CD14-positive monocyte (primary cell): ENCODE results near the gene FAM107B. TPM values are rescaled to one million over a fixed set of nuclear protein-coding genes. Genes with fewer than 3 reads are reported as not detected.

Source experiments
- DNase-seq, 3 donors: peaks; one replicate each; pipeline ENCODE4 v3.0.0-alpha.2; 2011 to 2022
- H2AFZ ChIP-seq: 2 replicates; pipeline ENCODE4 v1.6.0; 2012; ENCODE audit warnings: mild to moderate bottlenecking, low read depth, low read length, inconsistent platforms; ENCODE audit not compliant: insufficient read depth, poor library complexity, severe bottlenecking
- H3K27ac ChIP-seq, 2 donors: 1 replicate in 1 of 2; 2 replicates in 1 of 2; pipeline ENCODE4 v1.5.1; 2012 to 2013; ENCODE audit warnings: low read length in 2 of 2, control low read depth in 1 of 2, inconsistent platforms in 1 of 2, low read depth in 1 of 2, mild to moderate bottlenecking in 1 of 2
- H3K27me3 ChIP-seq, 2 donors: one replicate each; pipeline versions ENCODE4 v1.6.0 to v1.6.1; 2011 to 2013; ENCODE audit warnings: low read length in 2 of 2; ENCODE audit not compliant: control insufficient read depth in 2 of 2, insufficient read depth in 2 of 2
- H3K36me3 ChIP-seq, 2 donors: replicated peaks in 1 of 2; 1 replicate in 1 of 2; 2 replicates in 1 of 2; pipeline versions ENCODE4 v1.5.1 to v1.6.1; 2012 to 2013; ENCODE audit warnings: low read length in 2 of 2, control low read depth in 1 of 2, inconsistent platforms in 1 of 2, mild to moderate bottlenecking in 1 of 2; ENCODE audit not compliant: insufficient read depth in 2 of 2, control insufficient read depth in 1 of 2
- H3K4me1 ChIP-seq, 2 donors: 1 replicate in 1 of 2; 2 replicates in 1 of 2; pipeline versions ENCODE4 v1.5.1 to v1.6.1; 2012 to 2013; ENCODE audit warnings: low read length in 2 of 2, control low read depth in 1 of 2, inconsistent platforms in 1 of 2, mild to moderate bottlenecking in 1 of 2, moderate library complexity in 1 of 2; ENCODE audit not compliant: insufficient read depth in 2 of 2, control insufficient read depth in 1 of 2
- H3K4me2 ChIP-seq: replicated peaks from 2 replicates; pipeline ENCODE3; 2012; ENCODE audit warnings: low read length, moderate library complexity, mild to moderate bottlenecking; ENCODE audit not compliant: poor library complexity, severe bottlenecking; ENCODE audit errors: extremely low read depth
- H3K4me3 ChIP-seq, 3 experiments: fragments of 200-600 bp in 1 of 3; sonication (generic) in 1 of 3; replicated peaks in 1 of 3; 1 replicate in 2 of 3; 2 replicates in 1 of 3; pipeline ENCODE4 v1.5.1; 2011 to 2013; ENCODE audit warnings: low read length in 3 of 3, mild to moderate bottlenecking in 3 of 3, control low read depth in 2 of 3, low read depth in 2 of 3, inconsistent platforms in 1 of 3, moderate library complexity in 1 of 3
- H3K79me2 ChIP-seq: 2 replicates; pipeline ENCODE4 v1.6.0; 2012; ENCODE audit warnings: mild to moderate bottlenecking, control low read depth, inconsistent platforms, low read length, moderate library complexity; ENCODE audit not compliant: insufficient read depth
- H3K9ac ChIP-seq: 2 replicates; pipeline ENCODE4 v1.6.0; 2017; ENCODE audit warnings: low read length, mild to moderate bottlenecking; ENCODE audit not compliant: insufficient read depth, poor library complexity, severe bottlenecking
- H3K9me3 ChIP-seq, 2 donors: replicated peaks in 1 of 2; 1 replicate in 1 of 2; 2 replicates in 1 of 2; pipeline versions ENCODE4 v1.5.1 to v1.6.1; 2012 to 2013; ENCODE audit warnings: low read length in 2 of 2, control low read depth in 1 of 2; ENCODE audit not compliant: control insufficient read depth in 1 of 2, insufficient read depth in 1 of 2
- H4K20me1 ChIP-seq: 2 replicates; pipeline ENCODE4 v1.6.0; 2012; ENCODE audit warnings: mild to moderate bottlenecking, low read length, control low read depth, moderate library complexity; ENCODE audit not compliant: insufficient read depth
- H3K27ac Mint-ChIP-seq, 7 donors: one replicate each; pipeline ENCODE4 v1.8.0; 2020; ENCODE audit warnings: mild to moderate bottlenecking in 7 of 7, mixed read lengths in 7 of 7, moderate library complexity in 6 of 7, inconsistent platforms in 2 of 7
- H3K27me3 Mint-ChIP-seq, 3 donors: one replicate each; pipeline ENCODE4 v1.8.0; 2021 to 2022; ENCODE audit warnings: low read depth in 3 of 3, mild to moderate bottlenecking in 3 of 3, mixed read lengths in 3 of 3, moderate library complexity in 3 of 3, inconsistent platforms in 1 of 3
- H3K36me3 Mint-ChIP-seq, 2 donors: one replicate each; pipeline ENCODE4 v1.8.0; 2020; ENCODE audit warnings: mixed read lengths in 2 of 2, inconsistent platforms in 1 of 2, mild to moderate bottlenecking in 1 of 2
- H3K4me1 Mint-ChIP-seq: one replicate; pipeline ENCODE4 v1.8.0; 2020; ENCODE audit warnings: mild to moderate bottlenecking, mixed read lengths
- H3K4me3 Mint-ChIP-seq, 2 donors: one replicate each; pipeline ENCODE4 v1.8.0; 2020; ENCODE audit warnings: mild to moderate bottlenecking in 2 of 2, mixed read lengths in 2 of 2, moderate library complexity in 1 of 2
- H3K9me3 Mint-ChIP-seq, 7 donors: one replicate each; pipeline ENCODE4 v1.8.0; 2020 to 2022; ENCODE audit warnings: mixed read lengths in 7 of 7, mild to moderate bottlenecking in 6 of 7, moderate library complexity in 6 of 7, inconsistent platforms in 2 of 7
- WGBS: methylation state at CpG from one replicate; pipeline ENCODE4 v1.1.5; 2013; ENCODE audit warnings: missing lambda C conversion rate; ENCODE audit not compliant: insufficient coverage; 5-methylcytosine and 5-hydroxymethylcytosine counted together
- intact Hi-C, 2 donors: fragments of 100-400 bp; cut with micrococcal nuclease; formaldehyde crosslinking; loops; one replicate each; pipeline versions ENCODE4 v1.15.0 to v1.15.1; 2023
- polyA plus RNA-seq, 3 donors: library from polyadenylated mRNA; depleted of rRNA in 1 of 3; unstranded in 2 of 3; stranded (reverse) in 1 of 3; fragments of 300-500 nt in 2 of 3; fragments of >200 nt in 1 of 3; fragmentation: Illumina TruSeq in 2 of 3; gene quantifications; 1 replicate in 2 of 3; 2 replicates in 1 of 3; pipeline ENCODE4 v1.2.3, GENCODE V29; 2012 to 2021
- TF ChIP-seq, protein P1 (sequence below): fragments of 200-600 bp; IDR thresholded peaks from one replicate; pipeline ENCODE4 v1.8.0; 2022; ENCODE audit warnings: antibody characterized with exemption, mild to moderate bottlenecking

The FAM107B gene
- polyA plus RNA-seq, 3 donors = 27.2 to 68.5 (median 28.4) TPM

DNA sequence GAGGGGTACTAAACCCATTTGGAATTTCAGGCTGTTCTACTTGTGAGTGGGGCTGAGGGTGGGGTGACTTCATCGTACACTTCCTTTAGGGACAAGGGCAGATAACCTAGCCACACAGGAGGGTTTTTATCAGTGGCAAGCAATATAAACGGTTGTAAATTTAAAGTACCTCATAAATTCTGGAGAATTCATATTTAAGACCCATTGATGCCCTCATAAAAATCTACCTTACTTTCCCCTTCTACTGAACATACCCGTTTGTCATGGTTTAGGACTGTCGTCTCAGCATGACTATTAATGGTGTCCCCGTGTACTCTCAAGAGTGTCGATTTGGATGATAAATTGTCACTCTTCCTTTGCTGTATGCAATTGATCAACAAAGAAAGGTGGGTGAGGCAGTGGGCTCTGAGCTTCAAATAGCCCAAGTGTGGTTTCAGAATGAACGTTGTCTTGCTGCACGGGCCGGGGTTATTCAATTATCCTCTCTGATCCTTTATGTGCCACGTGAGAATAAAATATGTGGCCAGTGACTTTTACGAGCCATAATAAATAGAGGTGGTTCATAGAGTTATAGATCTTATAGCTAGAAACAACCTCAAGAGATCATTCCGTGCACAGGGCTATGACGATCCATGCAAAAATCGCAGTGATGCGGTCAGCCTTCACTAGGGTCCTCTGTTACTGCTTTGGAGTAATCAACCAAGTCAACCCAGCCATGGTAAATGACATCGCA lies 82.2 kb downstream of the FAM107B start:
- peaks cover 8 to 12% of the 10 kb centered on the region in 2 donors for H3K4me1 ChIP-seq
- no peak overlapping the region for H2AFZ ChIP-seq
- no peaks in the 10 kb centered on the region for H3K9me3 ChIP-seq
- H3K9ac ChIP-seq = no peak overlapping the region
- Mint-ChIP-seq H3K4me1 (peaks cover 17% of the 10 kb centered on the region), H3K4me3 (no peak overlapping the region), H3K9me3 (peaks cover 0 to 6% (median 2%) of the 10 kb centered on the region in 7 donors), H3K27ac (no peak overlapping the region), H3K27me3 (peaks cover 0 to 2% (median 2%) of the 10 kb centered on the region in 3 donors), H3K36me3 (no peaks in the 10 kb centered on the region)
- no peak for DNase-seq
- H3K4me2 ChIP-seq = no peak overlapping the region
- WGBS = 85% methylated on average over 10 of the region's 16 CpGs
- intact Hi-C loops = no loop called here
- TF ChIP-seq, protein P1, sequence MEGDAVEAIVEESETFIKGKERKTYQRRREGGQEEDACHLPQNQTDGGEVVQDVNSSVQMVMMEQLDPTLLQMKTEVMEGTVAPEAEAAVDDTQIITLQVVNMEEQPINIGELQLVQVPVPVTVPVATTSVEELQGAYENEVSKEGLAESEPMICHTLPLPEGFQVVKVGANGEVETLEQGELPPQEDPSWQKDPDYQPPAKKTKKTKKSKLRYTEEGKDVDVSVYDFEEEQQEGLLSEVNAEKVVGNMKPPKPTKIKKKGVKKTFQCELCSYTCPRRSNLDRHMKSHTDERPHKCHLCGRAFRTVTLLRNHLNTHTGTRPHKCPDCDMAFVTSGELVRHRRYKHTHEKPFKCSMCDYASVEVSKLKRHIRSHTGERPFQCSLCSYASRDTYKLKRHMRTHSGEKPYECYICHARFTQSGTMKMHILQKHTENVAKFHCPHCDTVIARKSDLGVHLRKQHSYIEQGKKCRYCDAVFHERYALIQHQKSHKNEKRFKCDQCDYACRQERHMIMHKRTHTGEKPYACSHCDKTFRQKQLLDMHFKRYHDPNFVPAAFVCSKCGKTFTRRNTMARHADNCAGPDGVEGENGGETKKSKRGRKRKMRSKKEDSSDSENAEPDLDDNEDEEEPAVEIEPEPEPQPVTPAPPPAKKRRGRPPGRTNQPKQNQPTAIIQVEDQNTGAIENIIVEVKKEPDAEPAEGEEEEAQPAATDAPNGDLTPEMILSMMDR = no peak
- H3K79me2 ChIP-seq = no peaks in the 10 kb centered on the region
- H3K4me3 ChIP-seq = no peak overlapping the region
- H3K27ac ChIP-seq = no peak overlapping the region
- no peaks in the 10 kb centered on the region for H3K27me3 ChIP-seq
- H3K36me3 ChIP-seq = no peaks in the 10 kb centered on the region
- H4K20me1 ChIP-seq = no peaks in the 10 kb centered on the region

DNA sequence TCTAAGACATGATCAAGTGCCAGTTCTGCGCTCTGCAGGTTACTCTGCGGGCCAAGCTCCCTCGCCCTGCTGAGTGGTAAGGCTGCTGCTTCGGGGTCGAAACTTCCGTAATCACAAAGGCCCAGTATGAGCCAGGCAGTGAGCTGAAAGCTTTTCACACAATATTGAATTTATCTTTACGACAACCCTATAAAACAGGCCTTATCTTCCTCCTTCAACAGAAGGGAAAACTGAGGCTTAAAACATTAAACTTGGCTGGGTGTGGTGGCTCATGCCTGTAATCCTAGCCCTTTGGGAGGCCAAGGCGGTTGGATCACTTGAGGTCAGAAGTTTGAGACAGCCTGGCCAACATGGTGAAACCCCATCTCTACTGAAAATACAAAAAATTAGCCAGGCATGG lies 83.3 kb downstream of the FAM107B start:
- Histone ChIP-seq H4K20me1 (no peaks in the 10 kb centered on the region), H3K4me2 (no peak overlapping the region), H3K4me1 (peaks cover 8 to 12% of the 10 kb centered on the region in 2 donors), H3K27ac (no peak overlapping the region), H3K36me3 (no peaks in the 10 kb centered on the region), H3K9me3 (no peaks in the 10 kb centered on the region), H3K79me2 (no peaks in the 10 kb centered on the region), H3K27me3 (no peaks in the 10 kb centered on the region), H2AFZ (no peak overlapping the region), H3K4me3 (no peak overlapping the region), H3K9ac (no peak overlapping the region)
- DNase-seq = no peak
- peaks cover 0 to 6% (median 2%) of the 10 kb centered on the region in 7 donors for H3K9me3 Mint-ChIP-seq
- 94% methylated on average over 3 of the region's 8 CpGs for WGBS
- no peak overlapping the region for H3K4me3 Mint-ChIP-seq
- peaks cover 0 to 2% (median 2%) of the 10 kb centered on the region in 3 donors for H3K27me3 Mint-ChIP-seq
- TF ChIP-seq, protein P1 = no peak
- intact Hi-C loops = no loop called here
- H3K27ac Mint-ChIP-seq = no peak overlapping the region
- peaks cover 17% of the 10 kb centered on the region for H3K4me1 Mint-ChIP-seq
- no peaks in the 10 kb centered on the region for H3K36me3 Mint-ChIP-seq
